ENCODE measurements around the gene SSTR5. TPM values are rescaled to one million over a fixed set of nuclear protein-coding genes. Genes with fewer than 3 reads are reported as not detected.

SSTR5 gene
- total and polyA plus RNA-seq, 10 of the 15 experiments (the other 5 are each of a cell fraction or from before 2014, with no cell fraction given): not detected

DNA sequence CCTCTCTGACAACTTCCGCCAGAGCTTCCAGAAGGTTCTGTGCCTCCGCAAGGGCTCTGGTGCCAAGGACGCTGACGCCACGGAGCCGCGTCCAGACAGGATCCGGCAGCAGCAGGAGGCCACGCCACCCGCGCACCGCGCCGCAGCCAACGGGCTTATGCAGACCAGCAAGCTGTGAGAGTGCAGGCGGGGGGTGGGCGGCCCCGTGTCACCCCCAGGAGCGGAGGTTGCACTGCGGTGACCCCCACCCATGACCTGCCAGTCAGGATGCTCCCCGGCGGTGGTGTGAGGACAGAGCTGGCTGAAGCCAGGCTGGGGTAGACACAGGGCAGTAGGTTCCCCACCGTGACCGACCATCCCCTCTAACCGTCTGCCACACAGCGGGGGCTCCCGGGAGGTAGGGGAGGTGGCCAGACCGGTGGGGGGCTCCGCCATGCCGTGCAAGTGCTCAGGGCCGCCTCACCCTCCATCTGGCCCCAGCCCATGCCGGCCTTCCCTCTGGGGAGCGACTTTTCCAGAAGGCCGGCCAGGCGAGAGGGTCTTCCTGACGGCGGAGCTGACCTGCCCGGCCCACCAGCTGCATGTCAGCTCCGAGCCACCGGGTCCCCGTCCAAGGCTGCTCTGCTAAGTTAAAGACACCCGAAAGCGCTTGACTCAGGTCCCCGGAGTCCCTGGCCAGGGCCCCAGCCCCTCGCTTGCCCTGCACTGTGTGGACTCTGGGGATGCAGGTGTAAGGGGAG is 7.4 kb downstream of the SSTR5 start:
- Histone ChIP-seq H3K9ac (ENCODE audit: control insufficient read depth, insufficient read depth, low read length) (no peak overlapping the region), H3K4me2 (ENCODE audit: control insufficient read depth, insufficient read depth) (no peak overlapping the region), H3K27me3 (replicated peaks in 1 of 2; ENCODE audit: control insufficient read depth in 2 of 2, insufficient read depth in 2 of 2, low read length in 1 of 2) (no peaks in the 10 kb centered on the region), H2AFZ (ENCODE audit: control insufficient read depth, low read depth, low read length) (no peak overlapping the region), H3K36me3 (ENCODE audit: control insufficient read depth in 2 of 2, insufficient read depth in 2 of 2, low read length in 1 of 2) (no peaks in the 10 kb centered on the region), H4K20me1 (ENCODE audit: control insufficient read depth, insufficient read depth) (no peaks in the 10 kb centered on the region), H3K79me2 (ENCODE audit: control insufficient read depth, insufficient read depth, low read length) (no peaks in the 10 kb centered on the region), H3K4me1 (ENCODE audit: control insufficient read depth, insufficient read depth, low read length) (no peaks in the 10 kb centered on the region), H3K27ac (ENCODE audit: control insufficient read depth, insufficient read depth) (no peak overlapping the region), H3K9me3 (replicated peaks; ENCODE audit: control insufficient read depth, insufficient read depth, low read length) (peaks cover 2% of the 10 kb centered on the region; the same call in 1 of the 3 replicates), H3K4me3 (no peak overlapping the region)
- no peak for DNase-seq (ENCODE audit: low read depth, low spot score)
- WGBS (ENCODE audit: insufficient coverage, insufficient replicate concordance, low lambda C conversion rate, missing lambda C conversion rate): 75% methylated on average over 44 of the region's 45 CpGs
- ChIA-PET SMC1A (ENCODE audit: uncharacterized antibody, unreplicated experiment) (no interaction called here), RAD21 (ENCODE audit: unreplicated experiment) (no interaction called here), POLR2A (no interaction called here), CTCF (no interaction called here)
- TF ChIP-seq MYB (IDR thresholded peaks at IDR 0.05; ENCODE audit: borderline replicate concordance, low read depth, low read length) (no peak), TAF1 (IDR thresholded peaks at IDR 0.05; ENCODE audit: borderline replicate concordance, low read depth, low read length) (no peak), POLR2AphosphoS5 (IDR thresholded peaks at IDR 0.05; ENCODE audit: low read length) (no peak), PML (IDR thresholded peaks at IDR 0.05; ENCODE audit: low read length) (no peak), GATAD2B (conservative IDR thresholded peaks at IDR 0.05; ENCODE audit: low read depth) (no peak)
- intact Hi-C loops (cut with micrococcal nuclease; ENCODE audit: unreplicated experiment): no loop called here
- in situ Hi-C loops (cut with MboI): no loop called here
- no TSS peak for BruUV-seq (replicated peaks)
- FAIRE-seq: no peak
- no peak for ATAC-seq

DNA sequence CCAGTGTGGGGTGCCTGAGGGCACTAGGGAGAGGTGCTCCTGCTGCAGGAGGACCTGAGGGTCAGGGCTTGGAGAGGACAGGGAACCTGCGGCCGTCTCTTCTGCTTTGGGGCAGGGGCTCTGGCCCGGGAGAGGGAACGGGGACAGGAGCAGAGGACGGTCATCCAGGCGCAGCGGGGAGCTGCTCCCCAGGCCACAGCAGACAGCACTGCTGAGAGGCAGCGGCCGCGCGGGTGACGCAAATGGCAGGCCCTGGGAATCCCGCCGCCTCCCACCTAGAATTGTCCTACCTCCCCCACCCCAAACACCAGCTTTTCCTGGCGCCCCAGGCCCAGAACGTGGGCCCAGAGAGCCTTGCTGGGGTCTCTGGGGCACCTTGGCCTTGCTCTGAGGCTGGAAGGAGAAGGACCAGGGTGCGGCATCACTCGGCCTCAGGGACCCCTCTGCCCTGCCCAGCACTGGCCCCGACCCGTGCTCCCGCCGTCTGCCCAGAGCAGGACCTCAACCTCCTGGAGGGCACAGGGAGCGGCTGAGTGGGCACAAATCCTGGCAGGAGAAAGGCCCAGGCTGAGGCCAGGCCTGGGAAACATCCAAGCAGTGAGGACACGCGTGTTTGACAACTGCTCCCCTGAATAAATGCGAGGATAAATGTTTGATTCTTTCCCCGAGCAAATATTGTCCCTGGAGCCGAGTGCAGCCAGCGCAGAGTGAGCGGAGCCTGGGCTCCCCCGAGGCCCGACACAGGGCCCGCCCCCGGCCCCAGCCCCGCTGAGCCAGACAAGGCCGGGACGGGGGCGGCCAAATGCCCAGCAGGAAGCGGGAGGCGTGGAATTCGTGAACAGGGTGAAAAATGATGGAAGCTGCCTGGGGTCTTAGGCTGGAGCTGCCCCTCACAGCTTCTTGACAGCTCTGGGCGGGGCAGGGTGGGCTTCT is 8.5 kb downstream of the SSTR5 start:
- H3K9ac ChIP-seq (ENCODE audit: control insufficient read depth, insufficient read depth, low read length): no peak overlapping the region
- no peaks in the 10 kb centered on the region for H3K27me3 ChIP-seq (replicated peaks in 1 of 2; ENCODE audit: control insufficient read depth in 2 of 2, insufficient read depth in 2 of 2, low read length in 1 of 2)
- WGBS (ENCODE audit: insufficient coverage, insufficient replicate concordance, low lambda C conversion rate, missing lambda C conversion rate): 52% methylated on average over 31 of the region's 42 CpGs
- no peak overlapping the region for H3K4me2 ChIP-seq (ENCODE audit: control insufficient read depth, insufficient read depth)
- RAD21 ChIA-PET (ENCODE audit: unreplicated experiment): no interaction called here
- H3K36me3 ChIP-seq (ENCODE audit: control insufficient read depth in 2 of 2, insufficient read depth in 2 of 2, low read length in 1 of 2): no peaks in the 10 kb centered on the region
- BruUV-seq (replicated peaks): no TSS peak
- no peak overlapping the region for H3K27ac ChIP-seq (ENCODE audit: control insufficient read depth, insufficient read depth)
- no peak overlapping the region for H2AFZ ChIP-seq (ENCODE audit: control insufficient read depth, low read depth, low read length)
- intact Hi-C loops (cut with micrococcal nuclease; ENCODE audit: unreplicated experiment) (no loop called here), in situ Hi-C loops (cut with MboI) (no loop called here)
- no peaks in the 10 kb centered on the region for H3K4me1 ChIP-seq (ENCODE audit: control insufficient read depth, insufficient read depth, low read length)
- no peak overlapping the region for H3K4me3 ChIP-seq
- SMC1A ChIA-PET (ENCODE audit: uncharacterized antibody, unreplicated experiment): no interaction called here
- TF ChIP-seq, protein P1, sequence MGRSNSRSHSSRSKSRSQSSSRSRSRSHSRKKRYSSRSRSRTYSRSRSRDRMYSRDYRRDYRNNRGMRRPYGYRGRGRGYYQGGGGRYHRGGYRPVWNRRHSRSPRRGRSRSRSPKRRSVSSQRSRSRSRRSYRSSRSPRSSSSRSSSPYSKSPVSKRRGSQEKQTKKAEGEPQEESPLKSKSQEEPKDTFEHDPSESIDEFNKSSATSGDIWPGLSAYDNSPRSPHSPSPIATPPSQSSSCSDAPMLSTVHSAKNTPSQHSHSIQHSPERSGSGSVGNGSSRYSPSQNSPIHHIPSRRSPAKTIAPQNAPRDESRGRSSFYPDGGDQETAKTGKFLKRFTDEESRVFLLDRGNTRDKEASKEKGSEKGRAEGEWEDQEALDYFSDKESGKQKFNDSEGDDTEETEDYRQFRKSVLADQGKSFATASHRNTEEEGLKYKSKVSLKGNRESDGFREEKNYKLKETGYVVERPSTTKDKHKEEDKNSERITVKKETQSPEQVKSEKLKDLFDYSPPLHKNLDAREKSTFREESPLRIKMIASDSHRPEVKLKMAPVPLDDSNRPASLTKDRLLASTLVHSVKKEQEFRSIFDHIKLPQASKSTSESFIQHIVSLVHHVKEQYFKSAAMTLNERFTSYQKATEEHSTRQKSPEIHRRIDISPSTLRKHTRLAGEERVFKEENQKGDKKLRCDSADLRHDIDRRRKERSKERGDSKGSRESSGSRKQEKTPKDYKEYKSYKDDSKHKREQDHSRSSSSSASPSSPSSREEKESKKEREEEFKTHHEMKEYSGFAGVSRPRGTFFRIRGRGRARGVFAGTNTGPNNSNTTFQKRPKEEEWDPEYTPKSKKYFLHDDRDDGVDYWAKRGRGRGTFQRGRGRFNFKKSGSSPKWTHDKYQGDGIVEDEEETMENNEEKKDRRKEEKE (IDR thresholded peaks at IDR 0.05): no peak
- TF ChIP-seq GABPA (IDR thresholded peaks at IDR 0.05; ENCODE audit: low read depth) (no peak), SUZ12 (IDR thresholded peaks at IDR 0.05; ENCODE audit: unreplicated experiment) (no peak), SUPT20H (IDR thresholded peaks at IDR 0.05; ENCODE audit: borderline replicate concordance, control insufficient read depth, low read depth, low read length) (no peak)
- no peaks in the 10 kb centered on the region for H4K20me1 ChIP-seq (ENCODE audit: control insufficient read depth, insufficient read depth)
- no peak for DNase-seq (ENCODE audit: low read depth, low spot score)
- FAIRE-seq: no peak
- H3K79me2 ChIP-seq (ENCODE audit: control insufficient read depth, insufficient read depth, low read length): no peaks in the 10 kb centered on the region
- no peak for ATAC-seq
- peaks cover 4% of the 10 kb centered on the region; the same call in 1 of the 3 replicates for H3K9me3 ChIP-seq (replicated peaks; ENCODE audit: control insufficient read depth, insufficient read depth, low read length)
- POLR2A ChIA-PET: no interaction called here
- CTCF ChIA-PET: no interaction called here

All from GM12878 (cell line).